NCI-H2081 treated with DMSO at 0.1 percent for 48 hours (cell line): ENCODE results near the gene C2orf66.

Source experiments
- DNase-seq: peaks from one replicate; lab custom pipeline; 2025; lab: John Stamatoyannopoulos, UW

C2orf66 gene

DNA sequence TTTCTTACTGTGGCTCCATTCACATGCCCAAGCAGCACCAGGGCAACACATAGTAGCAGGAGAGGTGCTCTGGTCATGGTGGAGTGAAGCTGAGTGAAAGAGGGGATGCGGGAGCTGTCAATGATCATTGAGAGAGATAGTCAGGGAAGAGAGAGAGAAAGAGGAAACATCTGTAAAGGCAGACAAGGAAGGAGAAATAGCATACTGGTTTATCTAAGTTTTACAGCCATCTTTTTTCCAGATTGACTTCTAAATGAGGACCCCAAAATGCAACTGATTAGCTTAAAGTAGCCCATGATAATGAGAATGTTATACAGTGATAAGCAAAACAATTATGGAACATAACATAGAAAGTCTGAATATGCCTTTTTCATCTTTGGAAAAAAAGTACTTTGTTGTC, at the start of gene C2orf66:
TSS of gene C2orf66 (minus strand) at position 96 of the 400 bp plus-strand sequence. CDS start at position 77, 19 bp downstream.
- DNase-seq: no peak

DNA sequence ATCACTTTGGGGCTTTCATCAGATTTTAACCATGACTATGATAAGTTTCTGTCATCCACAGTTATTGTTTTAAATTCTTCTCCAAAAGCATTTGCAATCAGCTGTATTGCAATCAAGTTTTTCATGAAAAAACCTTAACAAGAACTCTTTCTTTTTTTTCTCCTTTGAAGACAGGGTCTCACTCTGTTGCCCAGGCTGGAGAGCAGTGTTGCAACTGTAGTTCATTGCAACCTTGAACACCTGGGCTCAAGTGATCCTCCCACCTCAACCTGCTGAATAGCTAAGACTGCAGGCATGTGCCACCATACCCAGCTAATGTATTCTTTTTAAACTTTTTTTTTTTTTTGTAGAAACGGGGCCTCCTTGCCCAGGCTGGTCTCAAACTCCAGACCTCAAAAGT, 45.5 kb upstream of the C2orf66 start:
- no peak for DNase-seq

DNA sequence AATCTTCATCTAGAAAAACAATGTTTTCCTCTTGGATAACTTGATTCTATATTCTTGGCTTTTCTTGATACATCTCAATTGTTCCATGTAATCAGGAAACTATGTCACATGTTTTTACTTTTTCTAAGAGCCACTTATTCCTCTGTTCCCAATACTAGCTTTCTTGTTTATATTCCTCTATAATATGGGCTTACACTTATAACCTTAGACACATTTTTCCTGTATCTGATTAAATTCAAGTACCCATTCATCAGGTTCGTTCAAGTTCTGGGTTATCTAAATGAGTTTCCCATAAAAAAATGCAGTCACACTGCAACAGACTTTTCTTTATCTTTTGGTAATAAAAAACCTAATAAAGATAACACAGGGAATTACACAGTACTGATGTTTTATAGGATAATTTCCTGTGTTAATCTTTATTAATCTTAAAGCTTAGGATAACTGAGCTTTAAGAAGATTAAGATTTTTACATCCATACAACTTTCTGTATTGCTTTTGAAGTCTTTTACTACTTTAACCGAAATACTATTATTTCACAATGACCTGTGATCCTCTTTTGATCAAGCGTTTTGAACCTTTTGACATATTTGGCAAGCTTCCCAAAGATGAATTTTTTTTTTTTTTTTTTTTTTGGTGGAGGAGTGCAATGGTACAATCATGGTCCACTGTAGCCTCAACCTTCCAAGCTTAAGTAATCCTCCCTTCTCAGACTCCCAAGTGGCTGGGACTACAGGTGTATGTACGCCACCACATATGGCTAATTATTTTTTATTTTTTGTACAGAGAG, 44.3 kb upstream of the C2orf66 start:
- no peak for DNase-seq

DNA sequence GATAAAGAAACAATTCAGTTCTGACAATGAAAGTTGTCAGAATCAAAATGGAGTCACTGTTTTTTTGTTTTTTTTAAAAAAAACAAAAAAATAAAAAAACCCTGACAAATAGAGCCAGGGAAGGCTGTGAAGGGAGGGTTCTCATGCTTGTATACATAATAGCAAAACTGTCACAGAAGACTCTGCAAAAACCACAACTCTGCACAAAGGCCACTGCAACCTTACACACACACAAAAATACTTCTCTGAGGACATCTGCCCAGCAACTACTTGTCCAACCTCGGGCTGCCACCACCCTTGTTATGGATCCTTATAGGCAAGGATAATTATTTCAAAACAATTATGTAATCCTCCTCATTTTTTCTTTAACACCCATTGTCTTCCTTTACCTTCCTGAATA, 41.9 kb upstream of the C2orf66 start:
- DNase-seq: no peak

DNA sequence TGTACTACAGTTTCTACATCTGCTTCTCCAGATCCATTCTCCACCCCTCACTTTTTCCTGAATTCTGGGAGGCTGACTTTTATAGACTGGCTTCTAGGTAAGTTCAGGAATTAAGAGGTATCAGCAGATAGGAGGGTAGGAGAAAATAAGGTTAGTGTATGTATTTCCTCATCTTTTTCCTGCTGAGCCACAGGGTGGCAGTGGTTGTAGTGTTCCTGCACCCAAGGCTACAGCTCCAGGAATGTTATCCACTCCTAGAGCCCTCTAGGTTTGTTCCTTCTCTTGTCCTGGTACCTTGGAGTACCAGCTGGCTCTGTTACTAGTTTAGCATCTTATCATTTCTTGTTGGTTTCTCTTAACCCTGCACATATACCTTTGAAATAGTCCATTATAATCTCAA, 40.7 kb upstream of the C2orf66 start:
- no peak for DNase-seq

DNA sequence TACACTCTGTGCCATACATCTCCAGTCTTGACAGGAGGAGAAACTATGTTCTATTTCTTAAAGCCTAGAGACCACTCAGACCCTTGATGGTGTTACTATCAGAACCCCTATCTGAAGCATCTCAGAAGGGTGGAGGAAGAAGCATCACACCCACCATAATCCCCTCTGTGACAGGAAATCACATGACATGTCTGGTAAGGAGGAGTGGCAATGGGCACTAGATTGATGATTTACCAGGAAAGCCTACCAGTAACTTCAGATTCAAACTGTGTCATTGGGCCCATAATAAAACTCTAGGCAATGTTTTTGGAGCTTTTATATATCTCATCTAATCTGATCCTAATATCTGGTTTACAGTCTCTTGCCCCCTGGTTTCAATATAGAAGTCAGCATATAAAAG, 37.1 kb upstream of the C2orf66 start:
- DNase-seq: no peak

DNA sequence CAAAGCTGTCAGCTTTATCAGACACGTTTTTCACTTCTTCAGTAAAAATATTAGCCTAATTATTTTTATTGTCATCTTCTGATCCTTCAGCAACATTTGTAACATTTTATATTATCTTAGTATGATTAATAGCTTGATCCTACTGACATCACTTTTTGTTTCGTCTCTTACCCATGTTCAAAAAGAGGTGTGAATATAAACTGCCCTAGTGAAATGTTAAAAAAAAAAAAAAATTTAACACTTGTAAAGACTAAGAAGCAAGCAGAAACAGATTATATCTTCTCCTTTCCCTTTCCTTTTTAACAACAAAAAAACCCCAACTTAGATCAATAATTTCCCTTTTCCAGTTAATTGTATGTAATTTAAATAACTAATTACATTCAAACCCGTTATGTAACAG, 36.2 kb upstream of the C2orf66 start:
- DNase-seq: no peak

DNA sequence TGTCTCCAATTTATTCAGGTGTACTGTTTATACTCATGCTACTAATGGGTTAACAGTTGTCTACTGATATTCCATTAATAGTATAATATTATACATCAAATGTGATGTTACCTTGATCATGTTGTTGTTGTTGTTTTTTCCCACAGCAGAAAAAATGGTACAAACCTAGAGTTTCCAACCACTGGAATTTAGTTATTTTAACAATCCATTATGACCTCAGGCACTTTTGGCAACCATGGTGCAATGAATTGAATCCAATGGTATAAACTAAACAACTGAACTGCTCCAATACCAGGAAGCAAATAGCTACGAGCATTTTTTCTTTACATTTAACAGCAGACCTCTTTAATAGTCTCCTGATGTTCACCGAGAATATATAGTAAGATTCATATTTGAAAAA, 31.0 kb upstream of the C2orf66 start:
- no peak for DNase-seq

DNA sequence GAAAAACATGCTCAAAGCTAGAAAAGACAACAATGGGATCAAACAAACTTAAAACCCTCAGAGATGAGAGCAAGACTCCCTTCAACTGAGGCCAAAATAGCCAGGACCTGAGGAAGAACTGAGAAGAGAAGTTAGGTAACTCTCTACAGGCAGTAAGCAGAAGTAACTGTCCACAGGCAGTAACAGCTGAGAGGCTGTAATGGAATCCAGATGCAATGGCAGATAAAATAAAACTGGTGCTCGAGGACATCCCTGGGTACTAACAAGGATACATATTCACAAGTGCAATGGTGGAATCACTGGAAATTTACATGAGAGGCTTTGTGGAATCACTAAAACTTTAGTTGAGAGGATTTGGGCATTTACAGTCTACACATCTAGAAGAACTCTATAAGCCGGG, 30.4 kb upstream of the C2orf66 start:
- DNase-seq: no peak

DNA sequence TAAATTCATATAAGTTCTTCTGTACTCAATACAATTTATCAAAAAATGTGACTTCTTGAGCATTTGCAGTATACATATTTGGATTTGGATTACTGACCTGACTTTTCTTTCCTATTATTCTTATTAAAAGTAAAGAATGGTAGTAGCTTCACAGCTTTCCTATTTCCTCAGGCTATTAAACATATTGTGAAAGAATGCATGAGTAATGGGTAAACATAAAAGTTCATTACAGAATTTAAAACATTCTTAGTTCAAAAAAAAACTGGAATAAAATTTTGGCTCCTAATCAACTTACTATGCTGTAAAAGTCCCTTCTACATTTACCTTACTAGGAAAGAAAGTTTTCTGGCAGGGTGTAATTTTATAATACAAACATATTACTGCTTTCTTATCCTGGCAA, 27.3 kb upstream of the C2orf66 start:
- no peak for DNase-seq

DNA sequence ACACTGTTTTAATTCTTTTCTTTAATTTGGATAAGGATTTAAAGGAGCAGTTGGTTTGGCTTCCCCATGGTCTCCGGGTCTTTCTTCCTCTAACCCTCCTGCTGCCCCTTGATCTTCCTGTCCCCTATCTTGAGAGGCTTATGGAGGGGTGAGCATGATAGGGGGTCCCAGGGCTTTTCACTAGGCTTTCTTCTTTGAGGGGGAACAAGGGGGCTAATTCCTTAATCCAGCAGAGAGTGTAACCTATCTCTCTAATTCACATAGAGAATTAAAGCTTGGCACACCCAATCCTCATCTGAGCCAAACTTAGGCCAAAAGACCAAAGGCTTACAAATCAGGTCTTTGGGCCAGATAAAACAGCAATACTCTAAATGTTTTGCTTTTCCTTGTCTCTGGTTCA, 21.5 kb upstream of the C2orf66 start:
- no peak for DNase-seq

DNA sequence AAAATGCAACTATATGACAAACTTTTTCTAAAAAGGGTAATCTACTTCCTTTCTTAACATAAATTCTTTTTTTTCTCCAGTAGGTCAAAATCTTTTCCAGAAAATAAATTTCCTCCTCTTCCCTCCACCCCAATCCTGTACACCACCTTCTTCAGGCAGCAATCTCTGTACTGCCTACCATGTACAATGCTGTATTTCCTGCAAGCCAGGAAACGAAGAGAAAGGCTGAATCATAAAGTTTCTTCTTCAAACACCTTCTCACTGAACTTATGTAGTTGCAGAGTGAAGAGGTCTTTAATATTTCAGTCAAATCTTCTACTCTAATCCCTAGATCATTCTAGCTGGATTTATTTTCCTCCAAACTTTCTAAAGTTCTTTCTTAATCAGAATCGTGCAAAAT, 18.2 kb upstream of the C2orf66 start:
- no peak for DNase-seq

DNA sequence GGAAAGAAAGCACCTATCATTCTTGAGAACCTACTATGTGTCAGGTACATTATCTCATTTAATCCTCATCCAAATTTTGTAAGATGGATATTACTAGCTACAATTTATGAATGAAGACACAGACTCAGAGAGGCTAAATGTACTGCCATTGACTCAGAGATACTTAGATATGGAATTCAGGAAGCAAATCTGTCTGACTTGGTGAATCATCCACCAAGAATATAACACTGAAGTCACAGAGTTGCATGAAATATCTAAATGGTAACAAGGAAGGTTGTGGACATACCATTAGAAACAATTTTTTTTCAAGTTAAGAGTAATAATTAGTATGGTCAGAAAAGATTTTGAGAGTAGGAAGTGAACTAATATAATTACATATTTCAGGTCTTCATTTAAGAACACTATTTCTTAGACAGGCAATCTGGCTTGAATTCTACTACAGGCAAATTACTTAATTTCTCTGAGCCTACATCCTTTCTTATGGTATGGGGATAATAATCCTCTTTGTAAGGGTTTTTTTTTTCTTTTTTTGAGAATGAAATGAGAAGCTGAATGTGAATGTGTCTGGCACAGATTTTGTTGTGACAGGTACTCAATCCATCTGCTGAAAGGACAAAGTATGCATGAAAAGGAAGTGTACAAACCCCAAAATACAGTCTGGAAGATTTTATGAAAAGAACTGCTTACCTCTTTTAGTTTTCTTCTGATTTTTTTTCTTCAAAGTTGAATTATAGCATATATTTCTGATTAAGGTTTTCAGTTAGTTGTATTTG, 14.8 kb upstream of the C2orf66 start:
- DNase-seq: no peak

DNA sequence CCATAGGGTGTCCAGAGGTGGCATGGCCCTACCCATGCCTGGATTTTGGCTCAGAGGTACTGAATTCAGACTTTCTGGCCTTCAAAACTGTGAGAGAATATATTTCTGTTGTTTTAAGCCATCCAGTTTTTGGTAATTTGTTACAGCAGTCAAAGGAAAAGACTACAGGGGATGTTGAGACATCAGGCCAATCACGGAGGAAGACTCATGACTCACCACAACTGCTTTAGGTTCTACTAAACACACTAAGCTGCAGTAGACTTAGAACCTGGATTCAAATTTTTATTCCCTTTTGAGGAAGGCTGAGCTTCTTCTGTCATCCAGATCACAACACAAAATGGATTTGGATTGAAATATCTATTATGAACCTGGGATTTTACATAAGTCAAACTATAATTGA, 12.0 kb upstream of the C2orf66 start:
- no peak for DNase-seq

DNA sequence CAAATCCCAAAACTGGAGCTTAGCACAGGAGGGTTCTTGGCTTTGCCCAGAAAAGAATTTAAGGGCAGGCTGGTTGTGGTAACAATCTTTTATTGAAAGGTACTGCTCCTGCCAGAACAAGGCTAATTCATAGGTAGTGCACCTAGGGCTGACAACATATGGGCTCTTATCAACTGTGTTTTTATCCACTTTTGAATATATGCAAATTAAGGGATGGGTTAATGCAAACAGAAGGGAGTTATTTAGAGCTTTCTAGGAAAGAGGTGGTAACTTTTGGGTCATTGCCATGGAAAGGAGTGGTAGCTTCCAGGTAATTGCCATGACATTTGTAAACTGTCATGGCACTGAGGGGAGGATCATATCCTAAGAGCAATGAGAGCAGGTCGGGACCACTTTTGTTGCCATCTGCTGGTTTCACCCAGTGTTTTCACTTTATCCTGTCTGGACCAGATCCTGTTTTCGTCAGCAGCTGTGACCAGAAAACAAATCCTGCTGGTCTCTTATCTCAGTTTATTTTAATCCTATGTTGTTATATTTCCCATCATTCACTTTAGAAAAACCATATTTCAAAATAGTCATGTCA, 981 bp downstream of the C2orf66 start:
- DNase-seq: no peak

DNA sequence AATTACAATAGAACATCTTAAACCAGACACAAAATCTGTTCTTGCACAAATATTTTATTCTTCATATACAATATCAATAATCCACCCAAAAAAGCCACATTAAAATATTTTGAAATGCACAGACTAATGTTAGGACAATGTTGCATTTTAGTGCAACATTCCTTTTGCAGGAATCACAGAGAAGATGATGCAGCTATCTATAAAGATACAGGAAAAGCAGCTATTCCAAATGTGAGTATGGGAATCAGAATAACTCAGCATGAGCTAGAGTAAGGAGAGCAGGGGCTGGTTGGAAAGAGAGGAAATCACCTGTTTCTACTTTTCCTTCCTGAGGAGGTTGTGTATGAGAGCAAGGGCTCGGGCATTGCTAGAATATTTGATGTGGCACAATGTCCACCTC, 4.8 kb downstream of the C2orf66 start:
- DNase-seq: no peak

DNA sequence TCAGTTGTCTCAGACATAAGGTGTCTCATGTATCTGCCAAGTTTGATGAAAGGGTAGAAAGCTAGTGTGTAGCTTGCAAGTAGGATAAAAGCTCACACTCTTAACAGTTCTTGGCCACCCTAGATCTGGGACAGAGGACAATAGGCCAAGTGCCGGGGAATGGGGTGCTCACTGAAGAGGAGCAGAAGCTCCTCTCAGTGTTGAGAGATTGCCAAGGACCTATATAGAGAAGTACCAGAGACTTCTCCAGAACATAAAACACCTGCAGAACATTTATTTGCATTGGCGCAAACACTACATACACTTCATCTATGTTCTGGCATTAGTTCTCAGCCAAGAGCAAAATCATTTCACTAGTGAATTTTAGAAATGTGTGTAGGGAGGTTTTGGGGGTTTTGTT, 6.8 kb downstream of the C2orf66 start:
- DNase-seq: no peak

DNA sequence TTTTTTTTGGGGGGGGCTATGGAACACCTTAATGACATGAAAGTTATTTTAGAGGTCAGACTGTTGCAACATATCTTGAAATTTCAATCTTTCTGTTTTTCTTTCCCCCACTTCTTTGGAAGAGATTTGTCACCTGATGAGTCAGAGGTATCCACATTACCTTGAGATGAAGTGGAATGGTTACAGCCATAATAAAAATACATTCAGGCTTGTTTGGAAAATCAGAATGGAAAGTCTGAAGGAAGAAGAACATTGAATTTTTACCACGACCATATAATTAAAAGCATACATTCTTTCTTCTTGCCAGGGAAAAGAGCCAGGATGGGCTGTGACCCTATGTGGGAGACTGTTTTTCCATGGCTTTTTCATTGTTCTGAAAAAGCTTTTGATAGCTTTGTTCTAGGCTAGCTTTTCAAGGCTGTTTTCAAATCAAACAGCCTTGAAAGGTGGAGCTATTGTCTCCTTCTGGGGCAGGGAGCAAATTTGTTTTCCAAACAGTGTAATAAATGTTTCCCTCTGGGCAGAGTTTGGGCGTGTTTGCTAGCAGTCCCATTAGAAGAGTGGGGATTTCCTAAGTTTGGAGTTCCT, 7.4 kb downstream of the C2orf66 start:
- DNase-seq: no peak

DNA sequence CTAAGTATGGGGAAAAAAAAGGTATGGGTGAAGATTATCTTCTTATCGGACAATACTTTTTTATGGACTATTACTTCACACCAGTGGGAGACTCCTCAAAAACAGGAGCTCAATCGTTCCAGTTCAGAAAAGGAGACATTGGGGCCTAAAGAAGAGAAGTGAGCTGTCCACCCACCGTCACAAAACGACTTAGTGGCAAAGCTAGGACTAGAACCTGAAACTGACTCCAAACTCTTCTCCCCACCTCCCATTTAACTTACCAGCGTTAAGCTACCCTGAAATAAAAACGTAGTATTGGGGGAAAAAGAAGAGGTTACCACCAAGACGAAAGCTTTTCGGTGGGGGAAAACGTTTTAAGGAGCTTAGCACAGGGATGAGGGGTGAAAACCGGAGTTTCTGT, 10.2 kb downstream of the C2orf66 start:
- no peak for DNase-seq

DNA sequence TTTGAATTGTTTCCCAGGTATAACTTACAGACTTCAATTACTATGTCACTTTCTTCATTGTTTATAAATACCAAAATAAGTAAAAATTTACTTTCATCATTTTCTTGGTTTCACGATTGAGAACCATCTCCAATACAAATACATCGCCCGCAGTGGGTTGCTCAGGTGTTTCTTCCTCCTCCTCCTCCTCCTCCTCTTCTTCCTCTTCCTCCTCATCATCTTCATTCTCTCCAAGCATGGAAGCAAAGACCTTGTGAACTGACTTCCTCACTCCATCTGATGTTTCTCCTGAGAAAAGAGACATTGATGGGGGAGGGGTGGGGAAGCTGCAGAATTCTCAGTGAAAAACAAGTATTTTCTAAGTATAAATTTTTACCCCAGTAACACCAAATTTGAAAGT, 16.3 kb downstream of the C2orf66 start:
- DNase-seq: no peak

DNA sequence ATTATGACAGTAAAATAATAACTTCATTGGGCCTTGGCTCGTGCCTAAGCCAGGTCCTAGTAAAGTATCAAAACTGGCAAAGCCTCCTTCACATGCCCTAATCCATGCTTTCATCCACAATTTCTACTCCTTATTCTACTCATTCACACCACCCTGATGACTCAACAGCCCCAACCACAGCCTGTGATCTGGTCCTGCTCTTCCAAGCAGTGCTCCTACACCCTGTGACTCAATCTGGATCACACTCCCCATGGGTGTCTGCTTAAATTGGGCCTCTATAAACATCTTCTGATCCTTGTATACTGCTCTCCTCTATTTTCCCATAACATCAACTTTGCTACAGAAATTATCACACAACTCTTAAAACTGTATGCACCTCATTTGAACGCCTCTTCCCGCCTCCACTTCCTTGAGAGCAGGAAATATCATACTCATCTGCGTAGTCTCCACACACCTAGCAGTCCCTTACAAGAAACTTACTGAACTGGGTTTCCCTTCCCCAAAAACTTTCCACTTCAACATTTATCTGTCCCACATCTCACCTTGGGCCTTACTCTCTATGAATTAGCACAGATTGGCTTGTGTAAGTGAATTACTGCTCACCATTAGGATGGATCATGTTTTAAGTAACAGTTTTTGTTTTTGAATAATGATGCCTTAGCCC, 25.6 kb downstream of the C2orf66 start:
- DNase-seq: no peak

DNA sequence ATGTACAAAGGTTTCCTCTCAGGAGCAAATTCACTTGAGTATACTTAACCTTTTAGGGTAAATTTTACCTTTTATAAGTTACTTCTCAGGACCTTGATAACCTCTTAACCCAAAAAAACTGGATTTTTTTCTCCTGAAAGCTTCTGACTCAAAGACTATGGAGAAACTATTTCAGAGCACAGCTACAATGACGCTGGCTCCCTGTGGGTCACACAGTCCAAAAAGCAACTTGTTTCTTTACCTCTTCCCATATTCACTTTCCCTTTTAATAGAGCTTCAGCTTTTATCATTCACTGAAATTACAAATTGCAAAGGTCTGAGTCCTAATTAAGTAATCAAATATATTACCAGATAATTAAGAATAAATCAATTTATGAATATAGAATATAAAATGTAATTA, 42.1 kb downstream of the C2orf66 start:
- no peak for DNase-seq

DNA sequence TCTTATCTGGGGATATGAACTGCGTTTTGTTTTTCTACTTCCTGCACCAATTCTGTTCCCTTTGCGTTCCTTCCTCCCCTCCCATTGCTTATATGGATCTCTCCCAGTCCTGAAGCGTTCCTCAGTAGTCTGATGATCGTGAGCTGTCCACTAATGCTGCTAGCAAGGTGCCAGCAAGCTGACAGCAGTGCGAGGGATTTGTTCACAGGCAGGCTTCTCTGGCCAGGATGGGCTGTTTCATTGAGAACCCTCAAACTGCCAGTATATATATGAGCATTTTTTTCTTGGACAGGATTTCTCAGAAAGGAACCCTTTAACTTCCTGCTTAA, 49.8 kb downstream of the C2orf66 start:
- no peak for DNase-seq
